ENCODE measurements around the gene LZTS2.

Gene LZTS2

GRCh38 chr10:100999742-101000126, at the start of gene LZTS2:
LZTS2 (plus strand) TSS chr10:100999808; CDS start chr10:101002539, 2,731 bp downstream.
- TF ChIP-seq CTCF (IDR thresholded peaks at IDR 0.05; ENCODE audit: insufficient read depth, low read depth, low read length, missing control alignments): no peak
- no peak for DNase-seq (ENCODE audit: low read depth)
- H3K4me3 ChIP-seq (ENCODE audit: low read length): peak within 1 kb of the TSS; percentile 80

- no peak for TF ChIP-seq CTCF (IDR thresholded peaks at IDR 0.05; ENCODE audit: insufficient read depth, low read depth, low read length, missing control alignments)
- H3K4me3 ChIP-seq (ENCODE audit: low read length): no peak overlapping the region
- DNase-seq (ENCODE audit: low read depth): no peak
These were observed 39.4 kb upstream of the LZTS2 start for GRCh38 chr10:100960251-100960650.

GRCh38 chr10:100962351-100963080, 37.1 kb upstream of the LZTS2 start:
- no peak for TF ChIP-seq CTCF (IDR thresholded peaks at IDR 0.05; ENCODE audit: insufficient read depth, low read depth, low read length, missing control alignments)
- no peak overlapping the region for H3K4me3 ChIP-seq (ENCODE audit: low read length)
- no peak for DNase-seq (ENCODE audit: low read depth)

- no peak for TF ChIP-seq CTCF (IDR thresholded peaks at IDR 0.05; ENCODE audit: insufficient read depth, low read depth, low read length, missing control alignments)
- no peak overlapping the region for H3K4me3 ChIP-seq (ENCODE audit: low read length)
- DNase-seq (ENCODE audit: low read depth): no peak
These were observed 35.8 kb upstream of the LZTS2 start for GRCh38 chr10:100963826-100964225.

GRCh38 chr10:100965820-100966219, 33.8 kb upstream of the LZTS2 start:
- TF ChIP-seq CTCF (IDR thresholded peaks at IDR 0.05; ENCODE audit: insufficient read depth, low read depth, low read length, missing control alignments): no peak
- H3K4me3 ChIP-seq (ENCODE audit: low read length): no peak overlapping the region
- DNase-seq (ENCODE audit: low read depth): no peak

- DNase-seq (ENCODE audit: low read depth): no peak
- TF ChIP-seq CTCF (IDR thresholded peaks at IDR 0.05; ENCODE audit: insufficient read depth, low read depth, low read length, missing control alignments): no peak
- H3K4me3 ChIP-seq (ENCODE audit: low read length): no peak overlapping the region
These were observed 32.7 kb upstream of the LZTS2 start for GRCh38 chr10:100966887-100967286.

- no peak for DNase-seq (ENCODE audit: low read depth)
- no peak overlapping the region for H3K4me3 ChIP-seq (ENCODE audit: low read length)
- TF ChIP-seq CTCF (IDR thresholded peaks at IDR 0.05; ENCODE audit: insufficient read depth, low read depth, low read length, missing control alignments): no peak
These were observed 32.3 kb upstream of the LZTS2 start for GRCh38 chr10:100967332-100967731.
